Type B pancreatic cell (in vitro differentiated cells): ENCODE data around the gene DAB1. TPM values are rescaled to one million over a fixed set of nuclear protein-coding genes. Genes with fewer than 3 reads are reported as not detected.
"Not testable (repeated sequence)": the region's sequence is repeated elsewhere in the genome, so short reads cannot be mapped to it uniquely, and the experiment has no call there.

Source experiments
- DNase-seq: peaks from one replicate; pipeline ENCODE4 v3.0.0; 2021; ENCODE audit warnings: mixed read lengths; ENCODE audit not compliant: unreplicated experiment; ENCODE audit errors: extremely low spot score
- H3K27ac Mint-ChIP-seq: 2 replicates; pipeline ENCODE4 v1.8.0; 2021; ENCODE audit warnings: mild to moderate bottlenecking, mixed read lengths
- H3K27me3 Mint-ChIP-seq: 2 replicates; pipeline ENCODE4 v1.8.0; 2021; ENCODE audit warnings: mixed read lengths
- H3K36me3 Mint-ChIP-seq: 2 replicates; pipeline ENCODE4 v1.8.0; 2021; ENCODE audit warnings: mixed read lengths
- H3K4me1 Mint-ChIP-seq: one replicate; pipeline ENCODE4 v1.8.0; 2021; ENCODE audit warnings: mixed read lengths; ENCODE audit not compliant: unreplicated experiment
- H3K4me3 Mint-ChIP-seq: 2 replicates; pipeline ENCODE4 v1.8.0; 2021; ENCODE audit warnings: mild to moderate bottlenecking, mixed read lengths
- H3K9me3 Mint-ChIP-seq: 2 replicates; pipeline ENCODE4 v1.8.0; 2021; ENCODE audit warnings: mixed read lengths
- CTCF ChIP-seq: fragments of 200-600 bp; sonication (generic); conservative IDR thresholded peaks from 2 replicates; pipeline ENCODE4 v1.5.0; 2021; ENCODE audit warnings: antibody characterized with exemption, mild to moderate bottlenecking
- total RNA-seq: library from RNA; stranded (reverse); gene quantifications from 2 replicates; pipeline ENCODE4 v1.2.1, GENCODE V29; 2021; ENCODE audit warnings: low replicate concordance

Gene DAB1
- total RNA-seq, 1 donor from 2014 or later: 7.3 TPM

GRCh38 chr1:57345916-57346315 lies 77.9 kb downstream of the DAB1 start:
- H3K9me3 Mint-ChIP-seq: peaks cover 5% of the 10 kb centered on the region
- peaks cover 25% of the 10 kb centered on the region for H3K27me3 Mint-ChIP-seq
- H3K36me3 Mint-ChIP-seq: no peaks in the 10 kb centered on the region
- no peak overlapping the region for H3K27ac Mint-ChIP-seq
- DNase-seq: no peak
- no peak overlapping the region for H3K4me3 Mint-ChIP-seq
- peaks cover 12% of the 10 kb centered on the region for H3K4me1 Mint-ChIP-seq
- TF ChIP-seq CTCF: no peak

GRCh38 chr1:57344265-57344664 lies 79.6 kb downstream of the DAB1 start:
- Mint-ChIP-seq H3K4me1 (peaks cover 9% of the 10 kb centered on the region), H3K4me3 (no peak overlapping the region), H3K27me3 (peaks cover 29% of the 10 kb centered on the region), H3K9me3 (peaks cover 5% of the 10 kb centered on the region), H3K36me3 (no peaks in the 10 kb centered on the region), H3K27ac (no peak overlapping the region)
- no peak for DNase-seq
- TF ChIP-seq CTCF: no peak

- peaks cover 20% of the 10 kb centered on the region for H3K27me3 Mint-ChIP-seq
- H3K4me3 Mint-ChIP-seq, H3K27ac Mint-ChIP-seq, H3K9me3 Mint-ChIP-seq, H3K4me1 Mint-ChIP-seq, H3K36me3 Mint-ChIP-seq, DNase-seq: not testable (repeated sequence)
These were observed 80.5 kb downstream of the DAB1 start for GRCh38 chr1:57343298-57343915.

- H3K4me3 Mint-ChIP-seq: no peak overlapping the region
- no peaks in the 10 kb centered on the region for H3K9me3 Mint-ChIP-seq
- TF ChIP-seq CTCF: no peak
- no peak for DNase-seq
- no peak overlapping the region for H3K27ac Mint-ChIP-seq
- no peaks in the 10 kb centered on the region for H3K4me1 Mint-ChIP-seq
- H3K36me3 Mint-ChIP-seq: no peaks in the 10 kb centered on the region
- peaks cover 22% of the 10 kb centered on the region for H3K27me3 Mint-ChIP-seq
These were observed 82.1 kb downstream of the DAB1 start for GRCh38 chr1:57341721-57342120.

- TF ChIP-seq CTCF: no peak
- H3K36me3 Mint-ChIP-seq: no peaks in the 10 kb centered on the region
- H3K4me1 Mint-ChIP-seq: no peaks in the 10 kb centered on the region
- no peak for DNase-seq
- H3K27me3 Mint-ChIP-seq: peaks cover 23% of the 10 kb centered on the region
- H3K9me3 Mint-ChIP-seq: no peaks in the 10 kb centered on the region
- H3K4me3 Mint-ChIP-seq: no peak overlapping the region
- no peak overlapping the region for H3K27ac Mint-ChIP-seq
These were observed 83.4 kb downstream of the DAB1 start for GRCh38 chr1:57340334-57341070.

- peaks cover 23% of the 10 kb centered on the region for H3K27me3 Mint-ChIP-seq
- no peaks in the 10 kb centered on the region for H3K4me1 Mint-ChIP-seq
- peaks cover 4% of the 10 kb centered on the region for H3K9me3 Mint-ChIP-seq
- H3K27ac Mint-ChIP-seq: no peak overlapping the region
- no peak for DNase-seq
- H3K36me3 Mint-ChIP-seq: no peaks in the 10 kb centered on the region
- no peak for TF ChIP-seq CTCF
- no peak overlapping the region for H3K4me3 Mint-ChIP-seq
These were observed 86.2 kb downstream of the DAB1 start for GRCh38 chr1:57337623-57338022.
